NCI-H2107 treated with DMSO at 0.1 percent for 48 hours (cell line): Measurements from ENCODE around the gene PIP4P1.

Source experiments
- DNase-seq: peaks from one replicate; lab custom pipeline; 2025; ENCODE audit not compliant: unreplicated experiment; lab: John Stamatoyannopoulos, UW

Gene PIP4P1

DNA sequence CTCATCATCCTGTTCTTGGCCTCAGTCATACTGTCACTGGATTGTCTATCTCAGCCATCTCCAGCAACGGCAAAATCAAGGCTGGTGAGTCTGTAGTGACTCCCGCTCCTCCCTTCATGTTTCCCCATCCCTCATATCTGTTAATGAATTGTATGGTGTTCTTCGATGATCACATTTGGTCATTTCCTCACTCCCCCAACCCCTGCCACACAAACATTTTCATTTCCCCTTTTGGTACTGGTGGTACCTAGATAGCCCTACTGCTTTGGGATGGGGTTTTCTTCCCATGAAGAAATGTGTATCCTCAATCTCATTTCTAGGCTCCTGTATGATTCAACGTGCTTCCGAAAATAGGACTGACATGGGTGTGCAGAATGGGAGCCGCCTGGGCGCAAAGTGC lies 22.6 kb downstream of the PIP4P1 start:
- no peak for DNase-seq

GRCh38 chr14:20436363-20436755 lies 24.9 kb downstream of the PIP4P1 start:
- no peak for DNase-seq

GRCh38 chr14:20435582-20436362 lies 25.5 kb downstream of the PIP4P1 start, which contains the start of gene KLHL33:
KLHL33 (minus strand) TSS chr14:20436166; CDS start chr14:20435811, 355 bp downstream.
- DNase-seq, result peak; percentile 91

DNA sequence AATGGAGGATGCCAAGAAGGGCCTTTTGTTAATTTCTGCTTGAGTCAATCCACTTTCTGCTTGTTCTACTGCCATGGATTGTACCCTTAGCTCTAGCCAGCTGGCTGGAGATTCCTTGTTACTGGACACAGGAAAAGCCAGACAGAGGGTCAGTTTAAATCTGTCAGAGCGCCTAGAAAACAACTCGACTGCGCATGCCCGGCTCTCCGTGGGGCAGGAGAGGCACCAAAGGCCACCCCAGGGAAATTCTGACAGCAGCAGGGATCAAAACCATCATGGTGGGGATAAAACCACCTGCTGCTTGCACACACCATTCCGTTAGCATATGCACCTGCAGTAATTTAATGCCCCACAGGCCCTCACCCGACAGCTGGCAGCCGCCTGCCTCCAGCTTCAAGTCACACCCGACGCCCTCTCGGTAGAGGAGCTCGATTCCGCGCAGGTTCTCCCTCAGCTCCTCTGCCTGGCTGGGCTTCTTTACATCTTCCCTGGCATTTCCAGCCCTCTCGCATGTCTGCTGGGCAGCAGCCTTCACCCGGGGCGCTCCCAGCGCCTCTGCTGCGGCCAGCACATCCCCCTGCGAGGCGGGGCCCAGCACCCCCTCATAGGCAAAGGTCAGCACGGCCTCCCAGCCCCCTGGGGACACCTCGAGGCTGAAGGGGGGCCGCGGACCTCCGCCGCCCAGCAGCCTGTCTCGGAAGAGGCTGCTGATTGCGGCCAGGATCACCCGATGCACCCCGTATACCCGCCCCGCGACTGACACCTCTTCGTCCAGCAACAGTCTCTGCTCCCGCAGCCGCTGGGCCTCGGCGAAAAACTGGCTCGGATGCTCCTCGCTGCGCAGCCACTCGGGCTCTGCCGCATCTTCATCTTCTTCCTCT lies 26.3 kb downstream of the PIP4P1 start:
- DNase-seq, result peak; percentile 94

- no peak for DNase-seq
Measured at GRCh38 chr14:20429801-20430669, 31.2 kb downstream of the PIP4P1 start.

DNA sequence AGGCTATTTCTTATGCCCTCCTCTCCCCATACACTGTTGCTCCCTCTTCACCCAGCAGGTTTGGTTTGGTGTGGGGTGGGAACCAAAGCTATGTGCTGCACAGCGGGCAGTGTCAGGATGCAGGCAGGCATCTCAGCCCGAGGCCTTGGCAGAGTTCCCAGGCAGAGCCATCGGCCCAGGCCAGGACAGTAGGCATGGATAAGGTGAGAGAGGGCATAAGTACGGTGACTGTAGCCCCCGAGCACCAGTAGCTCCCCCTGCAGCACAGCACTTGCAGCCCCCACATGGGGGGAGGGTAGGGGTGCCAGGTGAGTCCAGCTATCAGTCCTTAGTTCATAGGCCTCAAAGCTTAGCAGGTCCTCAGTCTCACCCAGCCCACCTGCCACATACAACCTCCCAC lies 32.4 kb downstream of the PIP4P1 start:
- DNase-seq, result no peak

- no peak for DNase-seq
Measured at GRCh38 chr14:20428010-20428365, 33.2 kb downstream of the PIP4P1 start.

- DNase-seq, result no peak
Measured at GRCh38 chr14:20427231-20428009, 33.8 kb downstream of the PIP4P1 start.

DNA sequence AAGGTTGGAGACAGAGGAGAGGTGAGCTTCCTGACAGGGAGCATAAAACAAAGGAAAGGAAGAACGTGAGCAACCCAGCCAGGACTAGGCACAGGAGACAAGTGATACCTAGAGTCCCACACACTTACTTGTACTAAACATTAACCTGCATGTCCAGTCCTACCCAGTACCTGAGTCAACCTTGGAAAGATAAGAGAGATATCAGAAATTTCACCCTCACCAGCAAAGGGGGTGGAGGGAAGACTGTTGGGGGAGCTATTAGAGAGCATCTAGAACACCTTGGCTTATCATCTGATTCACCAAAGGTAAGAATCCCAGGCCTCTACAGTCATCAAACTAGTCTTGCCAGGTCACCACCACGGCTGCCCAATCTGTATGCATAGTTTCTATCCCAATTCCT lies 36.4 kb downstream of the PIP4P1 start:
- no peak for DNase-seq

DNA sequence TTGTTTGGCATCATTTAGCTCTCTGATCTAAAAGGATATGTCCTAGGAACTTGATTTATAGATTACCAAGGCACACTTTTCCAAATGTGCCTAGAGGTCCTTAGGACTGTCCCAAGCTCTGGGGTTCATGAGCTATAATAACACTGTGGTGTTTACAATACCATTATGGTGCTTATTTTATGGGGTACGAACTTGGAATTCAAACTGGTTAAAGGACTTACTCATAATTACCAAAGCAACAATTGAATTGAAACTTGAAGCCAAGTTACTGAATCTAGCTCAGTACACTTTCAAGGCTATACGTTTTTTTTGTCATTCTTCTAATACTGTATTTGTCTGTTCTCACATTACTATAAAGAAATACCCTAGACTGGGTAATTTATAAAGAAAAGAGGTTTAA lies 38.3 kb downstream of the PIP4P1 start:
- no peak for DNase-seq

DNA sequence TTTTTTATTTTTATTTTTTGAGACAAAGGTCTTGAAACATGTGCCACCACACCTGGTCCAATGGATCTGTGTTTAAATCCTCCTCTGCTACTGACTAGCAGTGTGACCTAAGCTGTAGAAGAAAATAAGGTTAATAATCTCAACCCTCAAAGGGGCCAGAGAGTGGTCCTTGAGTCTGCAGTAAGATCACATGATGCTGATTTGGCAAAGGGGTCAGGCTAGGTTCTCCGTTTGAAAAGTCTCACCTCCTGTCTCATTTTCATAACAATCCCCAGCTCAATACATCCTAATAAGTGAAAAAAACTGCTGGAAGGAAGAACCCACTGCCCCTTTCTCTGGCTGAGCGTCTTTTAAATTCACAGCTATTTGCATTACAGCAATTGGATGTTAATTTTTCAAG lies 40.0 kb downstream of the PIP4P1 start:
- DNase-seq, result no peak

DNA sequence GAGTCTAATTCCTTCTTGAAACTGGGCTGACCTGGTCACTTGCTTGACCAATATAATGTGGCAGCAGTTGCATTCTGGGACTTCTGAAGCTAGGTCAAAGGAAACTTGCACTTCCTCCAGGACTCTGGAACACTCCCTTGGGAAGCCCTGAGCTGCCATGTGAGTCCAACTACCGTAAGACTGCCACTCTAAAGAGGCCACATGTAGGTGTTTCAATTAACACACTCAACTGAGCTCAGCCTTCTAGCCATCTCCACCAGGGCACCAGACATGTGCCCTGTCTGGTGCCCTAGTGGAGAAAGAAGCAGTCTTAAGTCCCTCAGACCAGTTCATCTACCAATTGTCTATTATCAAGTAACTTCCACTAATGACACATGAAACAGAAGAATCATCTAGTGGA lies 41.8 kb downstream of the PIP4P1 start:
- no peak for DNase-seq

GRCh38 chr14:20418501-20418909 lies 42.7 kb downstream of the PIP4P1 start:
- no peak for DNase-seq

DNA sequence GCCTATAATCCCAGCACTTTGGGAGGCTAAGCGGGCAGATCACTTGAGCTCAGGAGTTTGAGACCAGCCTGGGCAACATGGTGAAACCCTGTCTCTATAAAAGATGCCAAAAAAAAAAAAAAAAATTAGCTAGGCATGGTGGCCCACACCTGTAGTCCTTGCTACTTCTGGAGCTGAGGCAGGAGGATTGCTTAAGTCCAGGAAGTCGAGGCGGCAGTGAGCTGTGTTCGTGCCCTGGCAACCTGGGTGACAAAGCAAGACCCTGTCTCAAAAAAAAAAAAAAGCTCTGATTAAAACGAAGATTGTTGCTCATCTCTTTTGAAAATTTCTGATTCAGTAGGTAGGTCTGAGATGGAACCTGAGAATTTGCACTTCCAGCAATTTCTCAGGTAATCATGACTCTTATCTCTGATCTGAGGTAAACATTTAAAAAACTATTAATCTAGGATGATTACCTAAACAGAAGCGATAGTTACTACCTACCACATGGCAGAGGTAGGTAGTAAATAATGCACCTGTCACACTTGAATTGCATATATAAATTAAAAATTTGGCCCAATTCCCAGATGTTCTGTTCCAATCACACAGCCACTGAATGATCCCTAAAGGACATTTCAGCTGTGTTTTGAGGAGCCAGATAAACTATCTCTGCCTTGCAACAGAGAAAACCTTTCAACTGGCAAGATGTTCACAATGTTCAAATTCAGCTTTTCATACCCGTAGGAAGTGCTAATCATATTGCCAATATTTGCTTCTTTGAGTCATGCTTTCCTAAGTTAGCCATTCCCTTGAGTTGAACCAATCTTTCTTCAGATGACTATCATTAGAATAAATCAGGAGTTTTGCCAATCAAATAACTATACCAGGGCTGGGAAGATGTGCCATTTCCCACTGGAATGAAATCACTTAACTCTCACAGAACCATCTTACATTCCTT lies 43.7 kb downstream of the PIP4P1 start:
- DNase-seq, result peak; percentile 89

DNA sequence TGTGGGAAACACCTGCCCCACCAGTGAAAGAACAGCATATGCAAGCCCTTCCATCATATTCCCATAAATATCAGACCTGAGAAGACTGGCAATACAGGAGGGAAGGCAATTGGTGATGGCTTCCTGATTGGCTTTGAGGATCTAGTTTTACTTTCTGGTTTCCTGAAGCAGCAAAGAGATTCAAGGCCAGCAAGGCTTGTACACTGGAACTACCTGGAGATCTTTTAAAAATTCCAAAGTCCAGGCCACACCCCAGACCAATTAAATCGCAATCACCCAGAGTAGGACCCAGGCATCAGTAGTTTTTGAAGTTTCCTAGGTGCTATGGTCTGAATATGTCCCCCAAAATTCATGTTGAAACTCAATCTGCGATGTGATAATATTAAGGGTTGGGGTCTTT lies 45.0 kb downstream of the PIP4P1 start:
- no peak for DNase-seq

GRCh38 chr14:20415782-20416206 lies 45.4 kb downstream of the PIP4P1 start:
- DNase-seq, result peak; percentile 91

DNA sequence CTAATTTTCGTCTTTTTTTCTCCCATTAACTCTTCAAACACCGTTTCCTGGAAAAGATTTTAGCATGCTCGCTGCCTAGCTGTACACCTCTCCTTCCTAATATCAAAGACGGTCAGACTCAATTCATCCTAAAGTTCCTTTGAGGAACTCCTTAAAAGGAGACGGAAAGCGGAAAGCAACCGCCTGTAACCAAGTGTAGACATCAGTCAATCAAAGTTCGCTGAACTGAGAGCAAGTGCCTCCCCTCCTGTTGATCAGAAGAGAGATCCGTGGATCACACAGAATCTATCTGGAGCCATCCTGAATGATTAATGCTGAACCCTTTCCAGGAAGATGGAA lies 47.5 kb downstream of the PIP4P1 start:
- no peak for DNase-seq

GRCh38 chr14:20412876-20413743 lies 48.1 kb downstream of the PIP4P1 start, which contains the start of gene TEP1:
TEP1 (minus strand) TSS chr14:20413501; CDS start chr14:20408439, 5,062 bp downstream.
- peak; percentile 78 for DNase-seq
